GM12878 (cell line): ENCODE results near the gene URB1.

ENCODE experiments used
- ATF2 ChIP-seq: IDR thresholded peaks from 2 replicates; pipeline ENCODE4 v1.6.1; 2012; ENCODE audit warnings: low read length, inconsistent platforms
- CTCF ChIP-seq, 3 experiments: IDR thresholded peaks in 2 of 3; conservative IDR thresholded peaks in 1 of 3; 2 replicates each; pipeline ENCODE4 v1.5.1; 2011; ENCODE audit warnings: low read depth in 3 of 3, low read length in 3 of 3, mild to moderate bottlenecking in 3 of 3, control low read depth in 2 of 3, moderate library complexity in 2 of 3, inconsistent platforms in 1 of 3, mixed read lengths in 1 of 3; ENCODE audit not compliant: control insufficient read depth in 2 of 3, insufficient read depth in 1 of 3; ENCODE audit errors: extremely low read depth in 1 of 3
- DPF2 ChIP-seq: fragments of 450-650 bp; IDR thresholded peaks from 2 replicates; pipeline ENCODE4 v1.6.1; 2017; ENCODE audit warnings: mild to moderate bottlenecking
- EGR1 ChIP-seq, 2 experiments: IDR thresholded peaks; 1 replicate in 1 of 2; 2 replicates in 1 of 2; pipeline ENCODE4 v1.6.1; 2011 to 2012; ENCODE audit warnings: low read depth in 2 of 2, low read length in 2 of 2, borderline replicate concordance in 1 of 2, mild to moderate bottlenecking in 1 of 2, moderate library complexity in 1 of 2
- EP300 ChIP-seq, 2 experiments: fragments of 150-350 bp in 1 of 2; IDR thresholded peaks; 2 replicates each; pipeline ENCODE4 v1.6.1; 2011 to 2012; ENCODE audit warnings: low read depth in 2 of 2, low read length in 2 of 2, borderline replicate concordance in 1 of 2, improper control_type of control experiment in 1 of 2, inconsistent platforms in 1 of 2; ENCODE audit not compliant: control insufficient read depth in 1 of 2
- EZH2 ChIP-seq: IDR thresholded peaks from 2 replicates; pipeline ENCODE4 v1.6.1; 2012; ENCODE audit warnings: low read depth, mild to moderate bottlenecking, control low read depth, inconsistent platforms, low read length, borderline replicate concordance; ENCODE audit not compliant: control insufficient read depth
- FOXM1 ChIP-seq: IDR thresholded peaks from 2 replicates; pipeline ENCODE4 v1.6.1; 2012; ENCODE audit warnings: low read depth, mild to moderate bottlenecking, inconsistent platforms, low read length, moderate library complexity
- POLR2A ChIP-seq: IDR thresholded peaks from 2 replicates; pipeline ENCODE4 v1.6.1; 2011; ENCODE audit warnings: low read depth, mild to moderate bottlenecking, low read length
- RAD21 ChIP-seq: IDR thresholded peaks from 2 replicates; pipeline ENCODE4 v1.6.1; 2011; ENCODE audit warnings: mild to moderate bottlenecking, low read depth, low read length, moderate library complexity; ENCODE audit not compliant: insufficient read depth
- RAD51 ChIP-seq: fragments of 450-650 bp; IDR thresholded peaks from 2 replicates; pipeline ENCODE4 v1.6.1; 2016; ENCODE audit warnings: moderate library complexity, mild to moderate bottlenecking, inconsistent platforms
- REST ChIP-seq: IDR thresholded peaks from 2 replicates; pipeline ENCODE4 v1.6.1; 2012; ENCODE audit warnings: mild to moderate bottlenecking, low read depth, low read length
- ZNF274 ChIP-seq: IDR thresholded peaks from one replicate; pipeline ENCODE4 v1.8.0; 2011; ENCODE audit not compliant: insufficient read length, insufficient read depth

GRCh38 chr21:32316361-32317215 lies 76.2 kb downstream of the URB1 start:
- TF ChIP-seq FOXM1 (no peak), DPF2 (no peak), CTCF (IDR thresholded peaks at IDR 0.05 in 2 of 3, conservative IDR thresholded peaks at IDR 0.05 in 1 of 3; ENCODE audit: control insufficient read depth in 2 of 3, extremely low read depth in 1 of 3, insufficient read depth in 1 of 3, low read depth in 3 of 3, low read length in 3 of 3) (no peak), POLR2A (no peak), EGR1 (IDR thresholded peaks at IDR 0.05; ENCODE audit: borderline replicate concordance in 1 of 2, low read depth in 2 of 2, low read length in 2 of 2) (no peak), EZH2 (no peak), EP300 (IDR thresholded peaks at IDR 0.05; ENCODE audit: borderline replicate concordance in 1 of 2, control insufficient read depth in 1 of 2, low read depth in 2 of 2, low read length in 2 of 2) (no peak), REST (no peak), ATF2 (no peak), ZNF274 (no peak), RAD51 (no peak), RAD21 (no peak)
